HG02588 (cell line): ENCODE data around the gene MRPL58.
"Not testable (repeated sequence)": the region's sequence is repeated elsewhere in the genome, so short reads cannot be mapped to it uniquely, and the experiment has no call there.

Experiments
- ATAC-seq: cut with Tn5 transposase; IDR thresholded peaks from one replicate; pipeline ENCODE4 v1.9.1; 2021; ENCODE audit warnings: mild to moderate bottlenecking, moderate library complexity; ENCODE audit not compliant: unreplicated experiment

MRPL58 gene

DNA sequence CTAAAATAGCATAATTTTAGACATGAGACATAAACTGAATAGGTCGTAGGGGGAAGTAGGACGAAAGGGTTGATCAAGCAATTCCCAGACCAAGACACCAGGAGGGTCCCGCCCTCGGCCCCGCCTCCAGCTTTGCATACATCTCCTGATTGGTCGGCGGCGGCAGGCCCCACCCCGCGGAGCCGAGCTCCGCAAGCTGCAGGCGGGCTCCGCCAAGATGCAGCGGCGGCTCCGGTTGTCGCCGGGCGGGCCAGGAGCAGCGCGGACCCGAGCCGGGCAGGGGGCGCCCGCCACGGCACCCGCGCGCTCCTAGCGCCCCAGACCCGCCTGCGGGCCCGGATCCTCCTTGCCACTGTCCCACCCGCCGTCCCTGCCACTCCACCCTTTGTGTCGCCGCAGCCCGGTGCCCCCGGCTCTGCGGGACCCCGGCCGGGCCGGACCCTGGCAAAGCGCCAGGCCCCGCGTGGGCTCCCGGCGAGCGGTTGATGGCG lies 25.0 kb upstream of the MRPL58 start, which contains the start of gene CDR2L:
Gene CDR2L, plus strand, starts transcription at position 215 of the 491 bp plus-strand sequence. CDS start 412 bp downstream, outside the sequence.
- ATAC-seq = peak; percentile 93

DNA sequence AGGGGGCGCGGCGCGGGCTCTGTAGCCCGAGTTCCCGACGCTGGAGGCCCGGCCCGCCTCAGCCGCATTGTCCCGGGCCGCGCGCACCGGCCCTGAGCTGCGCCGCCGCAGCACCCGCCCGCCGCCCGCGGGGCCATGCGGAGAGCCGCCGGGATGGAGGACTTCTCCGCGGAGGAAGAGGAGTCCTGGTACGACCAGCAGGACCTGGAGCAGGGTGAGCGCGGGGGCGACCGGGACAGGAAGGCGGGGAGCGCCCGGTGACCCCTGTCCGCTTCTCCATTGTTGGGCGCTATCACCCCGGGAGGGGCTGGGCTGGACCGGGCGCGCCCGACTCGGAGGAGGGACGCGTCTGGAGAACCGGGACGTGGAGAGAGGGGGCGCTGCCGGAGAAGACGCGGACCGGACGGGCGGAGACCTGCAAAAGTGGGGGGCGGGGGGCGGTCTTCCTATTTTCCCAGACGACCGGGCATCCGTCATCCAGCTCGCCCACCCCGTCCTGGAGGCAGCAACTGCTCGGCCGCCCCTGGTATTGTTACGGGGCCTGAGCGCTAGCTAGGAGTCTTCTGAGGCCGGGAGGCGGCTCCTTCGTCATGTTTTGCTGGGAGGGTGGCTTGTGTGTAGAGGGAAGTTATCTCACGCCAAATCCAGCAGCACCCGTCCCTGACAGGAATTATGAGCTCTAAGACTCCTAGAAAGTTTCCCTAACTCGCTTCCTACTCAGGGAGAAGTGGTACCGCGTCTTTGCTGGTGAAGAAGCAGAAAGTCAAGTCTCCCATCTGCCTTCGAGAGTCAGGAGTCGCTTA lies 24.4 kb upstream of the MRPL58 start:
- peak; percentile 41 for ATAC-seq

DNA sequence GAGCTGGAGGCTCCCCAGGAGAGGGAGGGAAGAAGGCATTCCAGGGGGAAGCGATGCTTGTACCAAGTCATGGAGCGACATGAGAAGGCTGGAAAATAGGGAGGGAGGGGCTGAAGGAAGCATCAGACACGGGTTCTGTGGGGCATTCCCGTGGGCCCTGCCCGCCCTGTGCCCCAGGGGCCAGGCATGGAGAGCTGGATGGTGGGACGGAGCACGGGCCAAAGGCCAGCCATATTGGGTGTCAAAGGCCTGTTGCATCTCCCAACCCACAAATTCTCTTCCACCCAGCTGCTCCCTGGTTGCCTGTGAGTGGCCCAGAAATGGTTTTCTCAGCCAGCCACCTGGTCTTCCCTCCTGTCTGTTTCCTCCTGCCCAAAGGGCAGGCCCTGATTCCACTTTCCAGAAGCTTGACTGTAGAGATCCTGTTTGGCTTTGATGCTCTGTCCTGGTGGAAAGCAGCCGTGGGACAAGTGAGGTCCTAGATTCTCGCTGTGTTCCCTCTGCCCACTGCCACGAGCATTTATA lies 21.8 kb upstream of the MRPL58 start:
- no peak for ATAC-seq

GRCh38 chr17:74992223-74992622 lies 20.2 kb upstream of the MRPL58 start:
- no peak for ATAC-seq

- no peak for ATAC-seq
Measured at GRCh38 chr17:74994440-74994839, 18.0 kb upstream of the MRPL58 start.

DNA sequence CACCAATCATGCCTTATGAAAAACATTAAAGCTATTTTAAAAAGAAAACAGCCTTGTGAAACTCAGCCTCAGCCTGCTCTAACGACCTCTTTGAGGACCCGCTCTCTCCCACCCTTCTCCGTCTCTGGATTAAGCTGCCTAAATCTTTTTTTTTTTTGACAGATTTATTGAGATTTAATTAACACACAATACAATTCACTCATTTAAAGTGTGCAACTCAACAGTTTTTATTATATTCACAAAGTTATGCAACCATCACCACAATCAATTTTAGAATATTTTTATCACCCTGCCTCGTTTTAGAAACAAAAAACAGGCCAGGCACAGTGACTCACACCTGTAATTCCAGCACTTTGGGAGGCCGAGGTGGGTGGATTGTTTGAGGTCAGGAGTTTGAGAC lies 16.6 kb upstream of the MRPL58 start:
- no peak for ATAC-seq

GRCh38 chr17:74998783-74999182 lies 13.7 kb upstream of the MRPL58 start:
- no peak for ATAC-seq

GRCh38 chr17:74999523-74999922 lies 12.9 kb upstream of the MRPL58 start:
- no peak for ATAC-seq

DNA sequence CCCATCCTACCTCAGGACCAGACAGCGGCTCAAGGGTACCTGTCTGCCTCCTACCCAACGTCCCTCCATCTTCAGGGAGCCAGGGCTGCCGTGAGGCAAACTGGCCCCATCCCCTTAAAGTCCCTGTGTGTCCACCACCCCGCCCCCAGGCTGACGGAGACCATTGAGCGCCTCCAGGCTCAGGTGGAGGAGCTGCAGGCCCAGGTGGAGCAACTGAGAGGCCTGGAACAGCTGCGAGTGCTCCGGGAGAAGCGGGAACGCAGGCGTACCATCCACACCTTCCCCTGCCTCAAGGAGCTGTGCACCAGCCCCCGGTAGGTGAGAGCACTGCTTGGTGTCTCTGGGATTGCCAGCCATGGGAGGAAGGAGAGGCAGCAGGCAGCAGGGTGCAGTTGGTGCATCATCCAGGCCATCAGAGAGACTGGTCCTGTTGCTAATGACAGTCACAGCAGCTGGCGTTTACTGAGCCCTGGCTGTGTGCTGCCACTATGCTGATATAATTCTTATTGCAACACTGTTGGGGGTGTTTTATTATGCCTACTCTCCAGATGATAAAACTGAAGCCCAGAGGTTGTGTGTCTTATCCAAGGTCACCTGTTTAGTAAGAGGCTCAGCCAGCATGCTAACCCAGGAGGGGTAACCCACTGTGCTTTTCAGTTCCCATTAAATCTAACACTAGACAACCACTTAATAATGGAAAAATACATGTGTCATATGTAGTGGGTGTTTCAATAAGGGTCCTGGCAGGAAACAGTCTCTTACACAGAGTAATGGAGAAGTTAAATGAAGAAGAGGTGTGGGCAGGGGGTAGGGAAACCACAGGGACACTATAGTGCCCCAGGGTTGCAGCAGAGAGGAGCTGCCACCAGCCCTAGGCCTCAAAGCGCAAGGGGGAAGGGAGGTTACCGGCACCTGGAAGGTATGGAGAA lies 10.3 kb upstream of the MRPL58 start:
- no peak for ATAC-seq

GRCh38 chr17:75003070-75003956 lies 9.2 kb upstream of the MRPL58 start:
- no peak for ATAC-seq

GRCh38 chr17:75003957-75004355 lies 8.5 kb upstream of the MRPL58 start:
- ATAC-seq = no peak

GRCh38 chr17:75004371-75004770 lies 8.1 kb upstream of the MRPL58 start:
- ATAC-seq = no peak

- ATAC-seq = no peak
Measured at GRCh38 chr17:75005291-75005690, 7.2 kb upstream of the MRPL58 start.

DNA sequence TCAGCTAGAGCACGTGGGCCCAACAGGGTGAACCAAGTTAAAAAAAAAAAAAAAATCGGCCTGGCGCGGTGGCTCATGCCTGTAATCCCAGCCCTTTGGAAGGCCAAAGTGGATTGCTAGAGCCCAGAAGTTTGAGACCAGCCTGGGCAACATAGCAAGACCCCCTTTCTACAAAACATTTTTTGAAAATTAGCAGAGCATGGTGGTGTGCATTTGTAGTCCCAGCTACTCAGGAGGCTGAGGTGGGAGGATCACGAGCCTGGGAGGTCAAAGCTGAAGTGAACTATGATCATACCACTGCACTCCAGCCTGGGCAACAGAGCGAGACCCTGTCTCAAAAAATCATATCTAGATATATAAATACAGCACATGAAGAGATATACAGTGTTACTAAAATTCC lies 6.4 kb upstream of the MRPL58 start:
- not testable (repeated sequence) for ATAC-seq

- no peak for ATAC-seq
Measured at GRCh38 chr17:75006653-75007052, 5.8 kb upstream of the MRPL58 start.

DNA sequence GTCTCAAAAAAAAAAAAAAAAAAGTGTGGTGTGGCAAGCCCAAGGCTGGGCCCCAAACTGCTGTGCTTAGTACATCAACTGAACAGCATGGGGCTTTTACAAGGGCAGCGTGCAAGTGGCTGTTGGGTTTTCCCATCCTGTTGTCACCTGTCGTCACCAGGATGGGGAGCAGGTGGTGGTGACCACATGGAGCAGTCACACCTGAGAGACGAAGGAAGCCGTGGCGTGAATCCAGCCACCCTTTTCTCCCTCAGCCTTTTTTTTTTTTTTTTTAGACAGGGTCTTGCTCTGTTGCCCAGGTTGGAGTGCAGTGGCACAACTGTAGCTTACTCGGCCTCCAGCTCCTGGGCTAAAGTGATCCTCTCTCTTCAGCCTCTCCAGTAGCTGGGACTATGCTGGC lies 4.1 kb upstream of the MRPL58 start:
- ATAC-seq = no peak

DNA sequence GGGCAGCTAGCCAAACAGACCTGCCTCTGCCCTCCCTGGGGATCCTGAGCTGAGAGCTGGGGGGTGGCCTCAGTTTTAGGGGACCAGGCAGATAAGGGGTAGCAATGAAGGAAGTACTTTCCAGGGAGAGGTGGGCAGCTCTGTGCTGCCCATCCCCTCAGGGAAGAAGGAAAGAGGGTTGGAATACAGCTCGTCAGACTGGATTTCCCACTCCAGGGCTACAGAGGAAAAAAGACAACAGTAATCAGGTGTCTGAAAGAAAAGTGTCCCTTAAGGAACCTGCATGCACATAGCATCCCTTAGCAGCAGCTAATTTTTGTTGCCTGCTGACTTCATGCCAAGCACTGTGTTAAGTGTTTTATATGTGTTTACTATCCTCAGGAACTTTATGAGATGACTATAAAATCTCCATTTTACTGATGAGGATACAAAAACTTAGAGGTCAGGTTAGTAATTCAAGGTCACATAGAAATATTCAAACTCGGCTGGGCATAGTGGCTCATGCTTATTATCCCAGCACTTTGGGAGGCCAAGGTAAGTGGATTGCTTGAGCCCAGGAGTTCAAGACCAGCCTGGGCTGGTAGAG lies 3.2 kb upstream of the MRPL58 start:
- no peak for ATAC-seq

DNA sequence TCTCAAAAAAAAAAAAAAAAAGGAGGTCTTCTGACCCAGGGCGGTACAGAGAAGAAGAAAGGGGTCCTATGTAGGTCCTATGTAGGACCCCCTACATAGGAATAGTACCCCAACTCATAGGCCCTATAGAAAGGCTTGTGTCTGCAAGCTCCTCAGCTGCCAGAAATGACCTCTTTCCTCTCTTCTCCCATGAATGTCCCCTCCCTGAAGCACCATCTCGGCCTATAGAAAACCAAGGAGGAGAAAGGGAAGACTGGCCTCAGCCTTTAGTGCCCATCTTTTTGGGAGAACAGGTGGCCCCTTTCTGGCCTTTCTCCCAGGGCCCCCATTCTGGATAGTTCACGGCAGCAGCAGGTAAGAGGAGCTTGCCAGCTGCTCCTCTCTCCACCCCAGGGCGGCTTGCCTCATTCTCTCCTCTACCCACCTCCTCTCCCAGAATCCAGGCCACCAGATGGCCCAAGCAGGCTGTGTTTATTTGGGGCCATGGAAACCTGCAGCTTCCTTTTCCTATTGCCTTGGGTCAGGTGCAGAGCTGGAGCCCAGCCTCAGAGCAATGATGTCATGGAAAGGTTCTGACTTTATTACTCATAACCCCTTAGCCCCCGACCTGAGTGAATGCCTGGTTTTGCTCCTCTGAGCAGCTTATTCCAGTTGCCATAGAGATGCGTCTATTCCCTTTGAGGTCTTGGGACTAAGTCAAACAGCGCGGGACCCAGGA lies 1.6 kb upstream of the MRPL58 start:
- ATAC-seq = no peak

DNA sequence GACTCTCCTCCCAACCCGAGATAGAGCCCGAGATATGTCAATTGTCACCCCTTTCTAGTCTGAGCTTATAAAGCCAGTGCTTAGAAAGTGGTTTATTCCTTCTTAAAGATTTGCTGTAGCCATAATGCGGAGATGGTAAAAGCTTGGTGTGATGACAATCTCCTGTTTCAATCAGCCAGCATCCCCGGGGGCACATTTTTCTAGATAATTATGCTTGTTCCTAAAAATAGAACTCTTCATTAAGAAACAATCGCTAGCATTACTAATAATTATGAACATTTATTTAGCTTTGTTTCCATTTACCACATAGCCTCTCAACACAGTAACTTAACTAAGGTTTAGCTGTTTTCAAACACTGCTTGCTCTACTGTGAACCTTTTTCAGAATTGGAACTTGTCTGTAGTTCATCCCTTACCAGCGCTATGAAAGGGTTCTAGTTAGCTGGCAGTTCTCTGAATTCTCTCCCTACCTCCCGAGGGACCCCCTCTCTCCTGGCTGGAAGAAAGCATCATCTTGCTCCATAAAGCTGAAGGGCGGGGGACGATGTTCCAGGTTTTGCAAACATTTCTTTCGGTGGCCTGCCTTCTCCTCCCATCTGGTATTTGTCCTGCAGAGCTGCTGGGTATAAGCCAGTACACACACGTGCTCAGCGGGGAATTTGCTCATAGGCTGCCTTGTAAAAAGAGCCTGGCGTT lies 922 bp upstream of the MRPL58 start:
- ATAC-seq = no peak
